HEK293 (cell line): ENCODE results near the gene ITPA.

Source experiments
- BCL11A ChIP-seq: fragments of 450-650 bp; formaldehyde crosslinking; IDR thresholded peaks from 2 replicates; pipeline ENCODE4 v1.5.1; 2016; ENCODE audit warnings: low read depth, missing biosample characterization, missing genetic modification characterization
- CTCF ChIP-seq: fragments of 450-650 bp; formaldehyde crosslinking; IDR thresholded peaks from 2 replicates; pipeline ENCODE4 v1.5.1; 2016; ENCODE audit warnings: missing biosample characterization, missing genetic modification characterization
- ELK4 ChIP-seq: IDR thresholded peaks from 2 replicates; pipeline ENCODE4 v1.6.1; 2011; ENCODE audit warnings: mild to moderate bottlenecking, low read depth, low read length, borderline replicate concordance
- FEZF1 ChIP-seq: fragments of 450-650 bp; formaldehyde crosslinking; IDR thresholded peaks from 2 replicates; pipeline ENCODE4 v1.5.1; 2016; ENCODE audit warnings: missing biosample characterization, missing genetic modification characterization
- HIC1 ChIP-seq: fragments of 450-650 bp; formaldehyde crosslinking; IDR thresholded peaks from 2 replicates; pipeline ENCODE4 v1.5.1; 2016; ENCODE audit warnings: missing biosample characterization, missing genetic modification characterization
- HOXA7 ChIP-seq: sonication (generic); formaldehyde crosslinking; IDR thresholded peaks from 2 replicates; pipeline ENCODE4 v1.8.1; 2022; ENCODE audit warnings: missing genetic modification reagents, borderline replicate concordance
- HOXC10 ChIP-seq: sonication (generic); formaldehyde crosslinking; IDR thresholded peaks from 2 replicates; pipeline ENCODE4 v1.8.1; 2023; ENCODE audit warnings: mild to moderate bottlenecking, missing genetic modification reagents
- PBX3 ChIP-seq: sonication (generic); formaldehyde crosslinking; IDR thresholded peaks from 2 replicates; pipeline ENCODE4 v1.8.1; 2022; ENCODE audit warnings: mild to moderate bottlenecking, moderate library complexity, missing genetic modification reagents
- REPIN1 ChIP-seq: fragments of 450-650 bp; formaldehyde crosslinking; IDR thresholded peaks from 2 replicates; pipeline ENCODE4 v1.5.1; 2017; ENCODE audit warnings: missing biosample characterization, missing genetic modification characterization, low read depth
- SP2 ChIP-seq: fragments of 450-650 bp; formaldehyde crosslinking; IDR thresholded peaks from 2 replicates; pipeline ENCODE4 v1.5.1; 2016; ENCODE audit warnings: missing biosample characterization, missing genetic modification characterization
- ZBTB20 ChIP-seq: fragments of 450-650 bp; formaldehyde crosslinking; IDR thresholded peaks from 2 replicates; pipeline ENCODE4 v1.5.1; 2016; ENCODE audit warnings: missing biosample characterization, missing genetic modification characterization
- ZEB2 ChIP-seq: fragments of 450-650 bp; formaldehyde crosslinking; IDR thresholded peaks from 2 replicates; pipeline ENCODE4 v1.5.1; 2016; ENCODE audit warnings: missing biosample characterization, missing genetic modification characterization
- ZNF10 ChIP-seq: fragments of 450-650 bp; formaldehyde crosslinking; IDR thresholded peaks from 2 replicates; pipeline ENCODE4 v1.5.1; 2017; ENCODE audit warnings: missing biosample characterization, missing genetic modification characterization
- ZNF114 ChIP-seq: fragments of 450-650 bp; formaldehyde crosslinking; IDR thresholded peaks from 2 replicates; pipeline ENCODE4 v1.5.0; 2017; ENCODE audit warnings: missing biosample characterization, missing genetic modification characterization
- ZNF140 ChIP-seq: fragments of 450-650 bp; formaldehyde crosslinking; IDR thresholded peaks from 2 replicates; pipeline ENCODE4 v1.5.1; 2016; ENCODE audit warnings: missing biosample characterization, missing genetic modification characterization
- ZNF2 ChIP-seq: fragments of 450-650 bp; formaldehyde crosslinking; IDR thresholded peaks from 2 replicates; pipeline ENCODE4 v1.5.1; 2016; ENCODE audit warnings: missing biosample characterization, missing genetic modification characterization
- ZNF211 ChIP-seq: fragments of 450-650 bp; formaldehyde crosslinking; IDR thresholded peaks from 2 replicates; pipeline ENCODE4 v1.5.1; 2016; ENCODE audit warnings: low read depth, missing biosample characterization, missing genetic modification characterization
- ZNF248 ChIP-seq: fragments of 450-650 bp; formaldehyde crosslinking; IDR thresholded peaks from 2 replicates; pipeline ENCODE4 v1.5.1; 2017; ENCODE audit warnings: missing biosample characterization, missing genetic modification characterization
- ZNF394 ChIP-seq: fragments of 450-650 bp; formaldehyde crosslinking; IDR thresholded peaks from 2 replicates; pipeline ENCODE4 v1.5.1; 2016; ENCODE audit warnings: missing biosample characterization, missing genetic modification characterization, mild to moderate bottlenecking, moderate library complexity, borderline replicate concordance
- ZNF513 ChIP-seq: fragments of 450-650 bp; IDR thresholded peaks from 2 replicates; pipeline ENCODE4 v1.5.1; 2018; ENCODE audit warnings: missing biosample characterization, missing genetic modification characterization
- ZNF530 ChIP-seq: fragments of 450-650 bp; formaldehyde crosslinking; IDR thresholded peaks from 2 replicates; pipeline ENCODE4 v1.5.1; 2016; ENCODE audit warnings: low read depth, missing biosample characterization, missing genetic modification characterization
- ZNF558 ChIP-seq: fragments of 450-650 bp; formaldehyde crosslinking; IDR thresholded peaks from 2 replicates; pipeline ENCODE4 v1.5.1; 2016; ENCODE audit warnings: missing biosample characterization, missing genetic modification characterization
- ZNF580 ChIP-seq: fragments of 450-650 bp; formaldehyde crosslinking; IDR thresholded peaks from 2 replicates; pipeline ENCODE4 v1.5.1; 2016; ENCODE audit warnings: missing biosample characterization, missing genetic modification characterization
- ZNF596 ChIP-seq: fragments of 450-650 bp; IDR thresholded peaks from 2 replicates; pipeline ENCODE4 v1.5.0; 2018; ENCODE audit warnings: missing biosample characterization, mild to moderate bottlenecking, missing genetic modification characterization, moderate library complexity
- ZNF600 ChIP-seq: fragments of 450-650 bp; formaldehyde crosslinking; IDR thresholded peaks from 2 replicates; pipeline ENCODE4 v1.5.1; 2016; ENCODE audit warnings: missing biosample characterization, missing genetic modification characterization
- ZNF610 ChIP-seq: fragments of 450-650 bp; formaldehyde crosslinking; IDR thresholded peaks from 2 replicates; pipeline ENCODE4 v1.5.1; 2016; ENCODE audit warnings: missing biosample characterization, missing genetic modification characterization, borderline replicate concordance
- ZNF645 ChIP-seq: fragments of 450-650 bp; formaldehyde crosslinking; IDR thresholded peaks from 2 replicates; pipeline ENCODE4; 2016; ENCODE audit warnings: missing biosample characterization, missing genetic modification characterization
- ZNF843 ChIP-seq: fragments of 450-650 bp; formaldehyde crosslinking; IDR thresholded peaks from 2 replicates; pipeline ENCODE4 v1.5.1; 2016; ENCODE audit warnings: missing biosample characterization, missing genetic modification characterization
- ZSCAN23 ChIP-seq: fragments of 450-650 bp; formaldehyde crosslinking; IDR thresholded peaks from 2 replicates; pipeline ENCODE4 v1.5.1; 2016; ENCODE audit warnings: missing biosample characterization, missing genetic modification characterization
- ZSCAN4 ChIP-seq: fragments of 450-650 bp; formaldehyde crosslinking; IDR thresholded peaks from 2 replicates; pipeline ENCODE4 v1.5.1; 2017; ENCODE audit warnings: missing biosample characterization, missing genetic modification characterization

Gene ITPA

GRCh38 chr20:3204124-3204794 lies 5.0 kb upstream of the ITPA start, which contains the start of gene DDRGK1 (continued):
- TF ChIP-seq FEZF1 (no peak), HIC1 (tag by site-specific recombination) (no peak), ZNF843 (no peak), ZNF530 (no peak), ZSCAN4 (tag by site-specific recombination) (no peak), ZNF596 (tag by site-specific recombination) (no peak), ZNF140 (tag by site-specific recombination) (no peak), CTCF (tag by site-specific recombination) (no peak), ZEB2 (tag by site-specific recombination) (peak; percentile 67), PBX3 (CRISPR knock-in tag) (no peak), ZNF2 (tag by site-specific recombination) (peak; percentile 17; the same call in 1 of the 2 replicates), BCL11A (tag by site-specific recombination) (no peak), ZNF513 (no peak), HOXC10 (no peak), ELK4 (no peak), ZNF211 (tag by site-specific recombination) (no peak), ZBTB20 (tag by site-specific recombination) (peak; percentile 81), ZNF558 (tag by site-specific recombination) (no peak), ZNF645 (tag by site-specific recombination) (no peak), ZNF248 (no peak), HOXA7 (CRISPR knock-in tag) (no peak), ZNF610 (tag by site-specific recombination) (0 out of 2 replicates have a peak, but pooled peaks have one; percentile 36), ZNF114 (no peak), ZNF394 (peak; percentile 42; the same call in 1 of the 2 replicates), SP2 (peak; percentile 75), ZNF600 (tag by site-specific recombination) (peak; percentile 94), ZNF10 (no peak), ZSCAN23 (tag by site-specific recombination) (no peak), REPIN1 (tag by site-specific recombination) (no peak; the same call in 1 of the 2 replicates), ZNF580 (no peak)
